GM21367 (cell line): Measurements from ENCODE around the gene PLXNA4.

Experiments
- ATAC-seq: cut with Tn5 transposase; IDR thresholded peaks from one replicate; pipeline ENCODE4 v1.9.1; 2021; ENCODE audit not compliant: unreplicated experiment

Gene PLXNA4

DNA sequence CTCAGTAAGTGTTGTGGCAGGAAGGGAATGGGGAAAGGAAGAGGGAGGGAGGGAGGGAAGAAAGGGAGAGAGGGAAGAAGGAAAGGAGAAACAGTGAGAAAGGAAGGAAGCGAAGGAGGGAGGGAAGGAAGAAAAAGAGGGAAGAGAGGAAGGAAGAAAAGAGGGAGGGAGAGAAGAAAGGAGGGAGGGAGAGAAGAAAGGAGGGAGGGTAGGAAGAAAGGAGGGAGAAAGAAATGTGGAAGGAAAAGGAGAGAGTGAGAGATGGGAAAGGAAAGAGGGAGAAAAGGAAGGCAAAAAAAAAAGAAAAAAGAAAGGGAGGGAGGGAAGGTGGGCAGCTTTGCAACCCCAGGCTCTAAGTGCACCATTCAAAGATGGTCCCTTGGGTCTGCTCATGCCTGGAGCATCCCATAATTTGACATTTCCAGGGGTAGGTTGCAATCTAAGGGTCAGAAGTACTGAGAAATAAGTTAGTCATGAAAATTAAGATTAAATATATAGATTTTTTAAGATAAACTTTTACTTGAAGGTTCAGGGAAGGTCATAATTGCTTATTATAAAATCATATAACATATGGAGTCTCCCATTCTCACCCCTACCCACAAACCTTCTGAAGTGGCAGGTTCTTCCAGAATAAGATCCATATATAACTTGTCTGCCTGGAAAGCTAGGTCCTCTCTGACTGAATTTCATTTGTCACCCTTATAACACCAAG, 249.2 kb downstream of the PLXNA4 start:
- no peak for ATAC-seq

DNA sequence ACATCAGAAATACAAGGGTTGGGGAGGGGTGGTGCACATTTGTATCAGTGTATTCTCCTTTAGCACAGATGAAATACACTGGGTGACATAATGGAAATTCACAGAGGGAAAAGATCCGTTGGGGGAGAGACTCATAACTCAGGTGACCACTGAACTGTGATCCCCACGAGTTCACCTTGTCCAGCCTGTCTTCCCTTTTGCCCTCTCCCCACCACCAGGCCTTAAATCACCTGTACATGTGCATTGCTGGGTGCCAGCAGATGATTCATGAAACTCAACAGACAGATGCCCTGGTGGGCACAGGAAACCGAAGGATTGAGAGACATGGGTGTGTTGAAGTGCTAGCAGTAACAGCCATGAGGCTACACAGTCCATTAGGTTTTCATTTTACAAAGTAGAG, 253.3 kb downstream of the PLXNA4 start:
- ATAC-seq = no peak

DNA sequence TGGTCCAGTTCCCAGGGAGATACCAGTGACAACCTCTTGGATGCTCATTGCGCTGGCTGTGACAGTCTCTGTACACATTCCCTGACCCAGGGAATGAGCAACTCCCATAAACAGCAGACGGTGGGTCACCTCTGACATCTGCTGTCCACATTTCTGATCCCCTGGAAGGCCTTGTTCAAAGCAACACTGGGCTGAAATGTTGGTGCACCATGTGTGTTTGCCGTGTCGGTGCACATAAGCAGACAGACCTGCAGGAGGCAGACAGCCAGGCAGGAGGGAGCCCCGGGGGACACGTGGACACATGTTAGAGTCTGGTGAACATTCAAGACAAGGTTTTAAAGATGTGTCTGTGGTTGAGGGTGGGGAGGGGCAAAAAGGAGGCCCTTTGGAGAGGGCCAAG, 254.9 kb downstream of the PLXNA4 start:
- ATAC-seq = no peak

DNA sequence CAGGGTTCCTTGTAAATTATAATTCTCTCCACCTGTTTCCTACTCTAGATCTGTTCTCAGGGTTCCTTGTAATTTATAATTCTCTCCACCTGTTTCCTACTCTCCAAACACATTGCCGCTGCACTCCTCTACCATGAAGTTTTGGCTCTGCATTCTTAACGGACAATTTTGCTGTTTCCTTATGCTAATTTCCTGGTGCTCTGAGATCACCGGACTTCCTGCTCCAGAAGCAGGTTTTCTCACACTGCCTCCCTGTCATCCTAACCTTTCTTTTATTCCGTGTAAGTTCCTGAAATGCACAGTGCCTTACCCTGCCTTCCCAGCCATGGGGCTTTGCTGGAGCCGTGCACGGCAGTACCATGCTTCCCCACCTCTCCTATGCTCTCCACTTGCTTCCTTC, 256.8 kb downstream of the PLXNA4 start:
- no peak for ATAC-seq

DNA sequence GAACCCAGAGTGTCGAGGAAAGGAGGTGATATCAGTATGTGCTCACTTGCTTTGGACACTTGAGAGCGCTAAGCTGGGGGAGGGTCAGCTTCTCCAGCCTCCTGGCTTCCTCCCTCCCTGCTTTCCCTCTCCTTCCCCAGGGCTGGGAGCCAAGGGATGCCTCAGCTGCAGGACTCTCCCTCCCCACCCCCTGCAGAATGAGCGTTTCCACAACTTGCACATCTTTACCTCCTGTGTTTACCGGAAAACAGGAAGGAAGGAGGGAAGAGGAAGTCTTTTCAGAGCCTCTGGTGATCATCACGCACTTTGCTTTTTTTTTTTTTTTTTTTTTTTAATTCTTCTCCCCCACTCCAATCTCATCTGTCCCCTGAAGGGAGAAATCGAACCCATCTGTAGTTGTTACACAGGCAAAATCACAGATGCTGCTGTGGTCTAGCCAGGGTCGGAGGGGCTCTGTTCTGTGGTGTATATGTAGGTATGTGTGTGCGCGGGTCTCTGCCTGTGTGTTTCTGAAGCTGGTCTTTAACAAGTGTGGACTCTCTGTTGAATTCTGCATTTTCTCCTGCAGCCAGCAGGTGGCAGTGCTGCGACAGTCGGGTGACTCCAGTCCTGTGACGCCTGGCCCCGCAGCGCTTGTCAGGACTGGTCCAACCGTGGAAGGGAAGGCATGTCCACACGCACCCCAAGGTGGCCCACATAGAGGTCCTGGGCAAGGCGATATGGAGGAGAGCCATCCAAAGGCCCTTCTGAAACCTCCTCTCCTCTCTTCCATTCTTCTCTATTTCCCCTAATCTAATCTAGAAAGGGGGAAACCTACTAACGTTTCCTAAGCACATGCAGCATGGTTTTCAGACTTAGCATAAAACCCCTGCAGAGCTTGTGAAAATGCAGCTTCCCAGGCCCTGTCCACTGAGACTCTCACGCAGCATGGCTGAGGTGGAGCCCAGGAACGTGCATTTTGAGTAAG, 257.6 kb downstream of the PLXNA4 start:
- ATAC-seq = peak; percentile 94

DNA sequence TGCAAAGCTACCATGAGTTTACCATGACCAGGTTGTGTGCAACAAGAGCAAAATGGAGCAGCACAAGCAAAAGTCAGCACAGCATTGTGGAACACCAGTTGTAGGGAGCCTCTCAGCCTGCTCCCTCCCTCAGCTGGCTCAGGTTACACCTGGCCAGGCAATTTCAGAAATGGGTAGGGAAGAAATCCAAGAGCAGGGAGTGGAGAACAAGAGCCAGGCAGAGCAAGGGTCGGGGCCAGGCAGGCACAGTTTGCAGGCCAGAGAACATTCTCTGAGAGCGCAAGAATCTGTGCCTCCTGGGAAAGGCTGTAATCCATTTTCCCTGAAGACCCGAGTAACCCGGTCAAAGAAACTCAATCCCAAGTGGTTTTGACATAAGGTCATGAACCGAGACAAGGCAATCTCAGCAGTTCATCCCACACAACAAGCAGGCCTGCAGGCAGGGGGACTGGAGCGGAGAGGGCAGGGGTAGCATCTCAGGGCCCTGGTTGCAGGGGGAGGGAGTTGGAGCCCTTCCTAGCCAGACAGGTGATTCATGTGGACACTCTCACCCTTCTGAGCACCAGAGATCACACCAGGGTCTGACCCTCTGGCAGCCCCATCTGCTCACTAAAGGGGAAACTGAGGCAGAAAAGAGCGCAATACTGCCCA, 258.4 kb downstream of the PLXNA4 start:
- no peak for ATAC-seq

DNA sequence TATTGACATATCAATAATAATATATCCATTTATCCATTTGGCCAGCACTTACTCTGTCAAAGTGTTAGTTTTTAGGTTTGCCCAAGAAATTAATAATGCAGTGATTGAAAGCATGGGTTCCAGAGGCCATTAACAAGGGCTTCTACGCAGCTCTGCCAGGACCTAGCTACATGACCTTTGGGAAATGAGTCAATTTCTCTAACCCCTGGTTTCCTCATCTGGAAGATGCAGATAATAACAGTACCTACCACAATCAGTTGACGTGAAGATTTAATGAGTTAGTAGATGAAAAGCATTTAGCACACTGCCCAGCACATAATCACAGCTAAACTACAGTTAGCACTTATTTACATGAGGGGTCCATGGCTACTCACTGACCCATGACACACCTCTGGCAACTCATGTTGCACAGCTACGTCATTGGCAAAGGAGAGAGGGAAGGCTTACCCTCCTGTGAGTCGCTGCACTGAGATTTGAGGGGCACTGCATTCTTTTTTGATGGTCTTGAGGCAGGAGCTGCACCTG, 263.7 kb downstream of the PLXNA4 start:
- no peak for ATAC-seq

DNA sequence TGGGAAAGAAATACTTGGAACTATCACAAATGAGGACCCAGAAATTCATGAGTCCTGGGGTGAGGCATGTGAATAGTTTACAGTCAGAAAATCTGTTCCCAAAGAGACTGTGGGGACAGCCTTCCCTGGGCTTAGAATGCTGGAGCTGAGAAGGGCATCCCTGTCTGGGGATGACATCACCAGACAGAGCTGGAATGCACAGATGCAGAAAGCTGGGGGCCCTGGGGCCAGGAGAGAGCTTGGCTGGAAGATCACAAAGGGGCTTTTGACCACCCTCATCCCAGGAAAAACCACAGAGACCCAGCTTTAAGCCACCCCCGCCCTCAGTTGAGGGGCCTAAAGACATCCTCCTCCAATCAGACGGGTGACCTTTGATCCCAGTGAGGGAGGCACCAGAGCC, 264.5 kb downstream of the PLXNA4 start:
- ATAC-seq = no peak

DNA sequence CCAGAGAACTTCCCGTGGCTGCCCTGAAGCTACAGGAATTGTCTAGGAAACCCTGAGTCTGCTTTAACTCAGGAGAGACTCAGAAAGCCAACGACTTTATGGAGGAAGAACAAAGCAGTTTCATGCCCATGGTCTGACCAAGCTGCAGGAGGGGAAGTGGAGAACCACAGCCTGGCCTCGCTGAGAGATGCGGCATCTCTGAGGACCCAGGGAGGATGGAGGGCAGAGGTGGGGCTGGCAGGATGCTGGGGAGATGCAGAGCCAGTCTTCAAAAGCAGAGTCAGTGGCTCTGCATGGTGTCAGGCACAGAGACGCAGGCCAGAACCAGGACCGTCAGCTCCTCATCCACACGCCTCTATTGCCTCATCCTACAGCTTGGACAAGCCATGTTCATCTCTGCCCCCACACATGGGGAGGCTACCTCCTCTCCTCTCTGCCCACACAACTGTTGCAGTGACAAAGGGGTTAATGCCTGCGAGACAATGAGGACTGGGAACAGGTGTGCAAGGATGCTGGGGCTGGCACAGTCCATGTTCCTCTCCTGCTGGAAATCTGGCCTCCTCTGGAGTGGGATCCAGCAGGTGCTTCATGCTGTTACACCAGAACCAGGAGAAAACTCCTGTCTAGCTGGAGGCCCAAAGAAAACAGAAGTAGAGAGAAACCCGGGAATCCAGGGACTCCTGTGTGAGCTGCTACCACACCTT, 267.0 kb downstream of the PLXNA4 start:
- ATAC-seq = no peak

DNA sequence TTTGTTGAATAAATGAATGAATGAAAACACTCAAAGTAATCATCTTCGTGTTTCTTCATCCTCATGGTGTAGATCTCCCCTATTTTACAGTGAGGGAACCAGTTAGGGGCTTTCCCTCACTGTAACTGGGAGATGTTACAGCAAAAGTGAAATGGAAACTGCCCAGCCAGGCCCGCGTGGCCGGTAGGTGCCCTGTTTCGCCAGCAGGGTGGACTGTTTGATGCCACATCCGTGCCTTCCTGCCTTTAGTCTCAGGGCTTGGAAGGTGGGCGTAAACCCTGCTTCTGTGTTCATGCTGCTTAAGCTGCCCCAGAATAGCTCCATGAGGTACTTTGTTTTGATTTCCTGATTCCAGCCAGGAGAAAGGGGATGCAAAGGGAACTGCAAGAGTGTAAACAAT, 268.8 kb downstream of the PLXNA4 start:
- ATAC-seq = no peak

DNA sequence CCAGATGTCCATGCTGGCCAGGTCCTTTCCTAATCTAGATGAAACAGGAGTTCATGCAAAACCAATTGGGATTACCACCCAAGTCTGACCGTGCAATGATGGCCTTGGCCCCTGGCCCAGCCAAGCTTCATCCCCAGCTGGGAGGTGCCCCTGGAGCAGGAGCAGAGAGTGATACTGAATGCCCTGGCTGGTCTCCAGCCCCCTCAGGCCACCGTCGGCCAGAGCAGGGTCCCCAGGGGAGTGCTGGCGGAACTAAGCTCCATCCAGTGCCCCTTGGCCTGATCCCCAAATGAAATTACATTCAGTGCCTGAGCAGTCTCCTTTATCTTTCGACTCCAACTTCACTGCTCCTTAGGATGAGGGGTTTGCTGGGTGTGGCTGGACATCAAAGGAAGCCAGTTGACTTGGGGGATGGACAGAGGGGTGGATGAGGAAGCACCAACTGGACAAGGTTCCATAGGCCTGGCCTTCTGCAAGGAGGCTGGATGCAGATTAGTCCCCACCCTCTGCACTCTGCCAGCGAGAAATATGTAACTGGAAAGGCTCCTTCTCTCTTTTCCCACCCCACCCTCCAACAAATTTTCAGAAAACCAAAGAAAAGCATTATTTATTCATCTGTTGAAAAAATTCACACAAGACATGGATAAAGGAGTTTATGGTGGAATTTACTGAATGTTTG, 275.5 kb downstream of the PLXNA4 start:
- ATAC-seq = no peak

DNA sequence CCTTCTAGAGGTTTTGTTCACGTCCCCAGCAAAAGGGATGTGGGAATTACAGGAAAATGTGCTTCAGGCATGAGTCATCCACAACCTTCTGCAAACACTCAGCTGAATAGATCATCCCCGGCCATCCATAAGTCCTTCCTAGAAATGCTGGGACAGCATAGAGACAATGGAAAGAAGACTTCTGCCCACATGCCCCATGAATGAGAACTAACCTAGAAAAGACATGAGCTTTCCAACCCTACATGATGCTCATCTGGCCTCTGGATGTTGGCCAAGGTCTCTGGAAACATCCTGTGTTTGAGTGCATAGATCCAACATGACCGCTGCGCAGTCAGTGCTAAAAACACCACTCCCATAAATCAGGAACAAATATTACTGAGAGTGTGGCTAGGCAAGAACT, 277.5 kb downstream of the PLXNA4 start:
- ATAC-seq = no peak

DNA sequence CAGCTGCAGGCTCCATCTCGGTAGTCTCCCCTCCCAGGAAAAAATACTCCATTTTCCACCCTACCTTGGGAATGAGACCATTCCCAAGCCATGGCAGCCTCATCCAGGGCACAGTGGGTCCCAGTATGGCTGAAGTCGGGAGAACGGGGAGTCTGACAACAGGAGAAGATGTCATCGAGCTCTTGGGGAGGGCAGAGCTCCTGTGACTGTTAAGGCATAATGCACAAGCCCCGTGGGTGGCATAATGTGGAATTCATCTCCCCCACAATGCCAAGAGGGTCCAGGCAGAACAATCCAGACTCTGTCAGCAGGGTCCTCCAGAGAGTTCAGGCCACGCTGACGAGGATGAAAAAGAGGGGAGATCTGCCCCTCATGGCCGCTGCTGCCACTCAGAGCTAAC, 279.4 kb downstream of the PLXNA4 start:
- ATAC-seq = no peak

DNA sequence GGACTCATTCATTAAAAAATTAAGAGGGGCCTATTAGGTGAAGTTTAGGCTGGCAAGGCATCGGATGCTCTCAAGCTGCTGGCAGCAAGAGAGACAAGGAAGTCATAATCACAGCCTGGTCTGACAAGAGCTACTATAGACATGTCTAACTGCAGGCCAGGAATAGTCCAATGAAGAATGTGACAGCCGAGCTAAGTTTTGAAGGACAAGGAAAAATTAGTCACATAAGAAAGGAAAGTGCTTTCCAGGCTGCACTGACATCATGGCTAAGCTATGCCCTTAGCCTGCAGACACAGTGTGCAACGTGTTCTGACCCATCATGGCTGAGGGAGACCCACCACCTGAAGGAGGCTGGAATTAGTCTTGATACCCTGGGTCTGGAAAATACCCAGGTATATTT, 281.1 kb downstream of the PLXNA4 start:
- no peak for ATAC-seq

DNA sequence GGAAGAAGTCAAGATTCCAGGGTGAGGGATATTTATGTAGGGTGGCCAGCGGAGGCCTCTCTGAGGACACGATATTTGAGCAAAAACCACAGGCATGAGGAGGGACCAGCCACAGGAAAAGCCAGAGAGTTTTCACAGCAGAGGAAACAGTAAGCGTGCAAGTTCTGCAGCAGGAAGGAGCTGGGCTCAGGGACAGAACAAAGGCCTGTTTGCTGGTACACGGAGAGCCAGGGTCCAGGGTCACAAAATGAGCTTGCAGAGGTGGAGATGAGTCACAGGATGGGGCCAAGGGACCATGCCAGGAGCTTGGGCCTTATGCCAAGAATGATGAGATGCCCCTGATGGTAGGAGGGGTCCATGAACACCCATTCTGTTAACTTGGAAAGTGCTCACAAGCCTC, 283.5 kb downstream of the PLXNA4 start:
- ATAC-seq = no peak

DNA sequence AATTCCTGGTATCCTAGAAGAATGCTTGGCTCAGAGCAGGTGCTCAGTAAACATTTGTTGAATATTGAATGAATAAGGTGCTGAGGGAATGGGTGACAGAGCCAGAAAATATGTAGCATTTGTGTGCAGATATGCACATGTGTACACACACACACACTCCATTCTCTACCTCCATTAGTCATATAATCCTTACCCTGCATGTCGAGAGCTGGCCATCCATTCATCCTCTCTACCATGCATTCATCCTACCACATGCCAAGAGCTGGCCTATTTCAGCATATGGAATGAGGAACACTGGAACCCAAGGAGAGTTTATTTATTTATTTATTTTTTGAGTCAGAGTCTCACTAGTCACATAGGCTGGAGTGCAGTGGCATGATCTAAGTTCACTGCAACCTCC, 284.8 kb downstream of the PLXNA4 start:
- ATAC-seq = no peak

DNA sequence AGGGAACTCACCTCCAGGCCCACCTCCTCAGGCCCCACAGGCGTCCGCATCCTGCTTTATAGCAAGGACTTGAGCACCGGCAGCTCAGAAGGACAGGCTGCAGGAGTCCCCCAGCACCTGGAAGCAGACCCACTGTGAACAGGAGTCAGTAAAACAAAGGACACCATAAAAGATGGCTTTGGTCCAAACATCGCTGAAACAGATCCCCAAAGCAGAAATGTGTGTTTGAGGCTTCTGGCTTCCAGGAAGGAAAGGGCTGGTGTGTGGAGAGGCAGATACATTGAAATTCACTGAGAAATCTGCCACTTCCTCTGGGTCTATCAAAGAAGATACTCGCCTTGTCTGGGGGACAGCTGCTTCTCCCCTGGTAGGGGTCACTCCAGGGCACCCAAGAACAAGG, 286.2 kb downstream of the PLXNA4 start:
- no peak for ATAC-seq

DNA sequence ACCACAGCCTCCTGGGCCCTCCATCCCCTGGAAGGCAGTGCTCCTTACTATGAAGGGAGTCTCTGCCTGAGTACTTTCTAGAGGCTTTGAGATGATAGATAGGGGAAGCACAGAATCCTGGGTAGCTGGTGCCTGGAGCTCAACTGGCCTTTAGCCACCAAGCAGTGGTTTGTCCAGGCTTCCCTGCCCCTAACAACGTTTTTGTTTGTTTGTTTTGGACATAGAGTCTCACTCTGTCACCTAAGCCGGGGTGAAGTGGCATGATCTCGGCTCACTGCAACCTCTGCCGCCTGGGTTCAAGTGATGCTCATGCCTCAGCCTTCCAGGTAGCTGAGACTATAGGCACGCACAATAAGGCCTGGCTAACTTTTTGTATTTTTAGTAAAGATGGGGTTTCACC, 289.4 kb downstream of the PLXNA4 start:
- no peak for ATAC-seq

DNA sequence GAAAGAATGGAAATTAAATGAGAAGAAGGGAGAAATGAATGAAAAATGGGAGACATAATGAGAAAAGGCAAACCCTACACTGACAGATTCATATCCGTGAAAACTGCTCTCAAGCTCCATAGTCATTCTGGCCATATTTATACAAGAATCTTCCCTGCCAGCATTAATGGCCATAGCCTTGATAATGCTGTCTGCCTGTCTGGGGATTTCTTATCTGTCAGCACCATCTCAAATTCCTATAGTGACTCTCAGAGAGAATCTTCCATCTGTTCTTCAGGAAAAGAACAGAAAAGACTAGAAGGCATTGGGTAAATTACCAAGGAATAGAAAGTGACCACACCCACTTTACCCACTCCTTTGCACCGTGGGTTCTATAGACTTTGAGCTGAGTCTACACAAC, 295.9 kb downstream of the PLXNA4 start:
- no peak for ATAC-seq

DNA sequence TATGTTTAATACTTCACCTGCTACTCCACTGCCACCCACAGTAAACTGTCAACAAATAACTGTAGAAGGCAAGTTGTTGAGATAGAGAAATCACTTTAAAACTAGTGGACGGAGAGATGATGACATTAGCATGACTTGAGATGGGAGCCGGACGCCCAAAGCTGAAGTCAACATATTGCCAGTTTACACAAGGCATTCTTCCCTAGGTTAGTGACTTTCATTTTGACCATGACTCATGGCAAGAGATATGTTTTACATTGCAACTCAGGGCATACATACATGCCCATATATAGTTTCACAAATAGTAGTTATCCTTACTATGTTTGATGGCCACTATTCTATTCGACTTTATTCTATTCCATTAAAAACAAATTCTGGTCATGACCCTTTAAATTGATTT, 296.6 kb downstream of the PLXNA4 start:
- ATAC-seq = no peak
